SK-N-SH (cell line): ENCODE results near the gene SETBP1.

ENCODE experiments used
- MEF2A ChIP-seq: IDR thresholded peaks from 2 replicates; pipeline ENCODE4 v1.4.0; 2012; ENCODE audit warnings: low read depth, borderline replicate concordance
- TF ChIP-seq, protein P1 (sequence below): fragments of 200-600 bp; sonication (generic); IDR thresholded peaks from 2 replicates; pipeline ENCODE4 v1.6.1; 2017; ENCODE audit warnings: antibody characterized with exemption, mild to moderate bottlenecking, moderate library complexity
- TF ChIP-seq, protein P2 (sequence below): IDR thresholded peaks from 2 replicates; pipeline ENCODE4 v1.6.1; 2012; ENCODE audit warnings: mild to moderate bottlenecking, low read depth, low read length, moderate library complexity

- TF ChIP-seq, protein P1, sequence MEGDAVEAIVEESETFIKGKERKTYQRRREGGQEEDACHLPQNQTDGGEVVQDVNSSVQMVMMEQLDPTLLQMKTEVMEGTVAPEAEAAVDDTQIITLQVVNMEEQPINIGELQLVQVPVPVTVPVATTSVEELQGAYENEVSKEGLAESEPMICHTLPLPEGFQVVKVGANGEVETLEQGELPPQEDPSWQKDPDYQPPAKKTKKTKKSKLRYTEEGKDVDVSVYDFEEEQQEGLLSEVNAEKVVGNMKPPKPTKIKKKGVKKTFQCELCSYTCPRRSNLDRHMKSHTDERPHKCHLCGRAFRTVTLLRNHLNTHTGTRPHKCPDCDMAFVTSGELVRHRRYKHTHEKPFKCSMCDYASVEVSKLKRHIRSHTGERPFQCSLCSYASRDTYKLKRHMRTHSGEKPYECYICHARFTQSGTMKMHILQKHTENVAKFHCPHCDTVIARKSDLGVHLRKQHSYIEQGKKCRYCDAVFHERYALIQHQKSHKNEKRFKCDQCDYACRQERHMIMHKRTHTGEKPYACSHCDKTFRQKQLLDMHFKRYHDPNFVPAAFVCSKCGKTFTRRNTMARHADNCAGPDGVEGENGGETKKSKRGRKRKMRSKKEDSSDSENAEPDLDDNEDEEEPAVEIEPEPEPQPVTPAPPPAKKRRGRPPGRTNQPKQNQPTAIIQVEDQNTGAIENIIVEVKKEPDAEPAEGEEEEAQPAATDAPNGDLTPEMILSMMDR = no peak
- TF ChIP-seq, protein P2, sequence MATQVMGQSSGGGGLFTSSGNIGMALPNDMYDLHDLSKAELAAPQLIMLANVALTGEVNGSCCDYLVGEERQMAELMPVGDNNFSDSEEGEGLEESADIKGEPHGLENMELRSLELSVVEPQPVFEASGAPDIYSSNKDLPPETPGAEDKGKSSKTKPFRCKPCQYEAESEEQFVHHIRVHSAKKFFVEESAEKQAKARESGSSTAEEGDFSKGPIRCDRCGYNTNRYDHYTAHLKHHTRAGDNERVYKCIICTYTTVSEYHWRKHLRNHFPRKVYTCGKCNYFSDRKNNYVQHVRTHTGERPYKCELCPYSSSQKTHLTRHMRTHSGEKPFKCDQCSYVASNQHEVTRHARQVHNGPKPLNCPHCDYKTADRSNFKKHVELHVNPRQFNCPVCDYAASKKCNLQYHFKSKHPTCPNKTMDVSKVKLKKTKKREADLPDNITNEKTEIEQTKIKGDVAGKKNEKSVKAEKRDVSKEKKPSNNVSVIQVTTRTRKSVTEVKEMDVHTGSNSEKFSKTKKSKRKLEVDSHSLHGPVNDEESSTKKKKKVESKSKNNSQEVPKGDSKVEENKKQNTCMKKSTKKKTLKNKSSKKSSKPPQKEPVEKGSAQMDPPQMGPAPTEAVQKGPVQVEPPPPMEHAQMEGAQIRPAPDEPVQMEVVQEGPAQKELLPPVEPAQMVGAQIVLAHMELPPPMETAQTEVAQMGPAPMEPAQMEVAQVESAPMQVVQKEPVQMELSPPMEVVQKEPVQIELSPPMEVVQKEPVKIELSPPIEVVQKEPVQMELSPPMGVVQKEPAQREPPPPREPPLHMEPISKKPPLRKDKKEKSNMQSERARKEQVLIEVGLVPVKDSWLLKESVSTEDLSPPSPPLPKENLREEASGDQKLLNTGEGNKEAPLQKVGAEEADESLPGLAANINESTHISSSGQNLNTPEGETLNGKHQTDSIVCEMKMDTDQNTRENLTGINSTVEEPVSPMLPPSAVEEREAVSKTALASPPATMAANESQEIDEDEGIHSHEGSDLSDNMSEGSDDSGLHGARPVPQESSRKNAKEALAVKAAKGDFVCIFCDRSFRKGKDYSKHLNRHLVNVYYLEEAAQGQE = no peak
- TF ChIP-seq MEF2A = no peak
These were observed 61.4 kb downstream of the SETBP1 start for GRCh38 chr18:44742126-44742525.
